K562 (cell line): ENCODE measurements around the gene METTL15. TPM values are rescaled to one million over a fixed set of nuclear protein-coding genes. Genes with fewer than 3 reads are reported as not detected.

Experiments
- BACH1 ChIP-seq: fragments of 200-800 bp; sonication (Bioruptor generic); IDR thresholded peaks from 2 replicates; pipeline ENCODE4 v1.6.1; 2016; ENCODE audit warnings: missing genetic modification characterization, missing compliant biosample characterization
- CBFA2T3 ChIP-seq: fragments of 450-650 bp; IDR thresholded peaks from 2 replicates; pipeline ENCODE4 v1.6.1; 2017
- DPF2 ChIP-seq: fragments of 450-650 bp; IDR thresholded peaks from 2 replicates; pipeline ENCODE4 v1.6.1; 2016
- JUNB ChIP-seq: fragments of 450-650 bp; formaldehyde crosslinking; conservative IDR thresholded peaks from 2 replicates; pipeline ENCODE4 v1.4.0; 2020; ENCODE audit warnings: mild to moderate bottlenecking
- LEF1 ChIP-seq: fragments of 450-650 bp; IDR thresholded peaks from 2 replicates; pipeline ENCODE4 v1.6.1; 2016; ENCODE audit warnings: mild to moderate bottlenecking
- MAFG ChIP-seq: fragments of 450-650 bp; conservative IDR thresholded peaks from 2 replicates; pipeline ENCODE4 v1.6.1; 2016; ENCODE audit warnings: missing genetic modification characterization, missing compliant biosample characterization
- NFRKB ChIP-seq: fragments of 450-650 bp; IDR thresholded peaks from 2 replicates; pipeline ENCODE4 v1.6.1; 2016; ENCODE audit warnings: low read depth
- TCF3 ChIP-seq: sonication (generic); formaldehyde crosslinking; IDR thresholded peaks from 2 replicates; pipeline ENCODE4 v1.4.0; 2020; ENCODE audit warnings: mild to moderate bottlenecking, missing genetic modification reagents
- TOE1 ChIP-seq, 2 experiments: fragments of 450-650 bp in 1 of 2; sonication (generic) in 1 of 2; formaldehyde crosslinking in 1 of 2; IDR thresholded peaks; 2 replicates each; pipeline versions ENCODE4 v1.7.1 to v1.8.0; 2016 to 2022; ENCODE audit warnings: borderline replicate concordance in 2 of 2, mild to moderate bottlenecking in 2 of 2, antibody characterized with exemption in 1 of 2, inconsistent platforms in 1 of 2, low read depth in 1 of 2, missing genetic modification reagents in 1 of 2, moderate library complexity in 1 of 2
- ZC3H4 ChIP-seq: sonication (generic); formaldehyde crosslinking; IDR thresholded peaks from 2 replicates; pipeline ENCODE4 v1.9.0; 2021; ENCODE audit warnings: missing genetic modification reagents, borderline replicate concordance
- ZNF184 ChIP-seq: sonication (generic); formaldehyde crosslinking; IDR thresholded peaks from 2 replicates; pipeline ENCODE4 v1.5.0; 2020; ENCODE audit warnings: missing genetic modification reagents
- ZNF217 ChIP-seq: sonication (generic); formaldehyde crosslinking; IDR thresholded peaks from 2 replicates; pipeline ENCODE4 v1.8.0; 2022; ENCODE audit warnings: mild to moderate bottlenecking, missing genetic modification reagents
- ZNF3 ChIP-seq: fragments of 250-450 bp; sonication (Bioruptor Pico); IDR thresholded peaks from 2 replicates; pipeline ENCODE4 v1.5.0; 2021; ENCODE audit warnings: mild to moderate bottlenecking, moderate library complexity
- ZNF324 ChIP-seq: fragments of 250-450 bp; sonication (Bioruptor Pico); IDR thresholded peaks from 2 replicates; pipeline ENCODE4 v1.4.0; 2020; ENCODE audit warnings: mild to moderate bottlenecking
- polyA plus RNA-seq, 8 experiments: library from polyadenylated mRNA; depleted of rRNA in 4 of 8; stranded (reverse) in 5 of 8; unstranded in 3 of 8; fragments of >200 nt; fragmentation: Nextera tagmentation in 2 of 8; fragmentation: Illumina TruSeq in 1 of 8; extraction: Ambion mirVana in 2 of 8; extraction: Trizol in 1 of 8; gene quantifications; 2 replicates each; pipeline versions ENCODE4 v1.2.1 to v1.2.3, GENCODE V29; 2011 to 2014; ENCODE audit warnings: inconsistent platforms in 1 of 8, missing spikeins in 1 of 8
- total RNA-seq, 7 experiments: library from RNA; depleted of rRNA in 6 of 7; stranded (reverse); fragments of >200 nt in 6 of 7; fragmentation: Illumina TruSeq in 2 of 7; extraction: Trizol in 2 of 7; gene quantifications; 2 replicates each; pipeline versions ENCODE4 v1.2.1 to v1.2.3, GENCODE V29; 2011 to 2021; ENCODE audit warnings: low replicate concordance in 1 of 7
- TF ChIP-seq, protein P1 (sequence below), 2 experiments: fragments of 450-650 bp; formaldehyde crosslinking in 1 of 2; IDR thresholded peaks; 2 replicates each; pipeline versions ENCODE4 v1.4.0 to v1.6.1; 2014 to 2020; ENCODE audit warnings: mild to moderate bottlenecking in 2 of 2, borderline replicate concordance in 1 of 2, low read depth in 1 of 2
- TF ChIP-seq, protein P2 (sequence below): sonication (generic); formaldehyde crosslinking; IDR thresholded peaks from 2 replicates; pipeline ENCODE4 v1.8.1; 2023; ENCODE audit warnings: mild to moderate bottlenecking, missing genetic modification reagents
- TF ChIP-seq, protein P3 (sequence below): fragments of 250-450 bp; sonication (Bioruptor Pico); IDR thresholded peaks from 2 replicates; pipeline ENCODE4 v1.9.0; 2021; ENCODE audit warnings: mild to moderate bottlenecking

Gene METTL15
- total and polyA plus RNA-seq, 9 of the 15 experiments (the other 6 are each of a cell fraction or from before 2014, with no cell fraction given), result 10.7 to 21.7 (median 15.9) TPM

GRCh38 chr11:28106353-28107043, 1.7 kb upstream of the METTL15 start (continued):
- no peak for TF ChIP-seq CBFA2T3
- TF ChIP-seq TCF3 (CRISPR knock-in tag), result no peak
- TF ChIP-seq, protein P1, sequence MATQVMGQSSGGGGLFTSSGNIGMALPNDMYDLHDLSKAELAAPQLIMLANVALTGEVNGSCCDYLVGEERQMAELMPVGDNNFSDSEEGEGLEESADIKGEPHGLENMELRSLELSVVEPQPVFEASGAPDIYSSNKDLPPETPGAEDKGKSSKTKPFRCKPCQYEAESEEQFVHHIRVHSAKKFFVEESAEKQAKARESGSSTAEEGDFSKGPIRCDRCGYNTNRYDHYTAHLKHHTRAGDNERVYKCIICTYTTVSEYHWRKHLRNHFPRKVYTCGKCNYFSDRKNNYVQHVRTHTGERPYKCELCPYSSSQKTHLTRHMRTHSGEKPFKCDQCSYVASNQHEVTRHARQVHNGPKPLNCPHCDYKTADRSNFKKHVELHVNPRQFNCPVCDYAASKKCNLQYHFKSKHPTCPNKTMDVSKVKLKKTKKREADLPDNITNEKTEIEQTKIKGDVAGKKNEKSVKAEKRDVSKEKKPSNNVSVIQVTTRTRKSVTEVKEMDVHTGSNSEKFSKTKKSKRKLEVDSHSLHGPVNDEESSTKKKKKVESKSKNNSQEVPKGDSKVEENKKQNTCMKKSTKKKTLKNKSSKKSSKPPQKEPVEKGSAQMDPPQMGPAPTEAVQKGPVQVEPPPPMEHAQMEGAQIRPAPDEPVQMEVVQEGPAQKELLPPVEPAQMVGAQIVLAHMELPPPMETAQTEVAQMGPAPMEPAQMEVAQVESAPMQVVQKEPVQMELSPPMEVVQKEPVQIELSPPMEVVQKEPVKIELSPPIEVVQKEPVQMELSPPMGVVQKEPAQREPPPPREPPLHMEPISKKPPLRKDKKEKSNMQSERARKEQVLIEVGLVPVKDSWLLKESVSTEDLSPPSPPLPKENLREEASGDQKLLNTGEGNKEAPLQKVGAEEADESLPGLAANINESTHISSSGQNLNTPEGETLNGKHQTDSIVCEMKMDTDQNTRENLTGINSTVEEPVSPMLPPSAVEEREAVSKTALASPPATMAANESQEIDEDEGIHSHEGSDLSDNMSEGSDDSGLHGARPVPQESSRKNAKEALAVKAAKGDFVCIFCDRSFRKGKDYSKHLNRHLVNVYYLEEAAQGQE (IDR thresholded peaks at IDR 0.05; ENCODE audit: borderline replicate concordance), result no peak
- TF ChIP-seq, protein P1 (CRISPR knock-in tag; IDR thresholded peaks at IDR 0.05; ENCODE audit: low read depth), result no peak
- TF ChIP-seq TOE1 (IDR thresholded peaks at IDR 0.05; ENCODE audit: borderline replicate concordance), result no peak
- TF ChIP-seq TOE1 (CRISPR knock-in tag; IDR thresholded peaks at IDR 0.05; ENCODE audit: borderline replicate concordance, low read depth), result no peak
- no peak for TF ChIP-seq ZNF3 (CRISPR knock-in tag)
- no peak for TF ChIP-seq LEF1
- TF ChIP-seq, protein P2, sequence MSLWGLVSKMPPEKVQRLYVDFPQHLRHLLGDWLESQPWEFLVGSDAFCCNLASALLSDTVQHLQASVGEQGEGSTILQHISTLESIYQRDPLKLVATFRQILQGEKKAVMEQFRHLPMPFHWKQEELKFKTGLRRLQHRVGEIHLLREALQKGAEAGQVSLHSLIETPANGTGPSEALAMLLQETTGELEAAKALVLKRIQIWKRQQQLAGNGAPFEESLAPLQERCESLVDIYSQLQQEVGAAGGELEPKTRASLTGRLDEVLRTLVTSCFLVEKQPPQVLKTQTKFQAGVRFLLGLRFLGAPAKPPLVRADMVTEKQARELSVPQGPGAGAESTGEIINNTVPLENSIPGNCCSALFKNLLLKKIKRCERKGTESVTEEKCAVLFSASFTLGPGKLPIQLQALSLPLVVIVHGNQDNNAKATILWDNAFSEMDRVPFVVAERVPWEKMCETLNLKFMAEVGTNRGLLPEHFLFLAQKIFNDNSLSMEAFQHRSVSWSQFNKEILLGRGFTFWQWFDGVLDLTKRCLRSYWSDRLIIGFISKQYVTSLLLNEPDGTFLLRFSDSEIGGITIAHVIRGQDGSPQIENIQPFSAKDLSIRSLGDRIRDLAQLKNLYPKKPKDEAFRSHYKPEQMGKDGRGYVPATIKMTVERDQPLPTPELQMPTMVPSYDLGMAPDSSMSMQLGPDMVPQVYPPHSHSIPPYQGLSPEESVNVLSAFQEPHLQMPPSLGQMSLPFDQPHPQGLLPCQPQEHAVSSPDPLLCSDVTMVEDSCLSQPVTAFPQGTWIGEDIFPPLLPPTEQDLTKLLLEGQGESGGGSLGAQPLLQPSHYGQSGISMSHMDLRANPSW, result no peak
- no peak for TF ChIP-seq DPF2
- TF ChIP-seq MAFG, result peak; percentile 45
- no peak for TF ChIP-seq JUNB (CRISPR knock-in tag)
- no peak for TF ChIP-seq NFRKB
- TF ChIP-seq BACH1 (tag), result no peak
- TF ChIP-seq, protein P3, sequence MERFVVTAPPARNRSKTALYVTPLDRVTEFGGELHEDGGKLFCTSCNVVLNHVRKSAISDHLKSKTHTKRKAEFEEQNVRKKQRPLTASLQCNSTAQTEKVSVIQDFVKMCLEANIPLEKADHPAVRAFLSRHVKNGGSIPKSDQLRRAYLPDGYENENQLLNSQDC, result no peak
- no peak for TF ChIP-seq ZNF217 (CRISPR knock-in tag)
- no peak for TF ChIP-seq ZNF324 (CRISPR knock-in tag)
- no peak for TF ChIP-seq ZC3H4
- no peak for TF ChIP-seq ZNF184 (CRISPR knock-in tag)
